ENCODE results near the gene HSPB7. TPM values are rescaled to one million over a fixed set of nuclear protein-coding genes. Genes with fewer than 3 reads are reported as not detected.
"Not testable (repeated sequence)": the region's sequence is repeated elsewhere in the genome, so short reads cannot be mapped to it uniquely, and the experiment has no call there.

HSPB7 gene
- total RNA-seq, 3 donors from 2014 or later = 1.5 to 78.0 (median 13.0) TPM

- no peak overlapping the region for H3K4me3 ChIP-seq
- H3K4me1 ChIP-seq (ENCODE audit: low read depth) = no peaks in the 10 kb centered on the region
- intact Hi-C loops (cut with DNase I, micrococcal nuclease) = no loop called here
- H3K36me3 ChIP-seq (ENCODE audit: low read depth) = no peaks in the 10 kb centered on the region
- DNase-seq (peak; percentile 81 to 86 (median 81)), ATAC-seq (peak; percentile 96)
- TF ChIP-seq CTCF (IDR thresholded peaks at IDR 0.05) = peak; percentile 70
- no peaks in the 10 kb centered on the region for H3K9me3 ChIP-seq
Observed at GRCh38 chr1:16032388-16033102, 14.7 kb upstream of the HSPB7 start.

GRCh38 chr1:16031551-16031950, 13.7 kb upstream of the HSPB7 start:
- intact Hi-C loops (cut with DNase I, micrococcal nuclease) = no loop called here
- Histone ChIP-seq H3K4me3 (no peak overlapping the region), H3K9me3 (no peaks in the 10 kb centered on the region), H3K4me1 (ENCODE audit: low read depth) (peaks cover 8% of the 10 kb centered on the region), H3K36me3 (ENCODE audit: low read depth) (no peaks in the 10 kb centered on the region)
- no peak for TF ChIP-seq CTCF (IDR thresholded peaks at IDR 0.05)
- DNase-seq (no peak), ATAC-seq (no peak)

DNA sequence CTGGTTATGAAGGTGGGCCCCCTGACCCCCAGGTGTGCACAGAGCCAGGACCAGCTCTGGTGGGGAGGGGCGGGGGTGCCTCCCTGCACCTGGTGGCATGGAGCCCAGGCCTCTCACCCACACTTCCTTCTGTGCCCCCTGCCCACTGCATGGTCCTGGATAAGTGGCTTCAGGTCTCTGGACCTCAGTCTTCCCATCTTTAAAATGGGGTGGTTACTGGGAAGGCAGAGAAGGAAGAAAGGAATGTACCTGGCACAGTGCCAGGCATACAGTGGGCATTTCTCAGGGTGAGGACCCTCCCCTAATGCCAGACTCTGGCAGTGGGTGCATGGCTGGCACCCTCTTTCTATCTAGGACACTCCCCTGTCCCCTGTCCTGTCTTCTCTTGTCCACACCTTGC, 11.4 kb upstream of the HSPB7 start:
- ATAC-seq = no peak
- DNase-seq = no peak
- intact Hi-C loops (cut with DNase I, micrococcal nuclease) = no loop called here
- Histone ChIP-seq H3K36me3 (ENCODE audit: low read depth) (no peaks in the 10 kb centered on the region), H3K9me3 (no peaks in the 10 kb centered on the region), H3K4me1 (ENCODE audit: low read depth) (peaks cover 8% of the 10 kb centered on the region), H3K4me3 (no peak overlapping the region)
- TF ChIP-seq CTCF (IDR thresholded peaks at IDR 0.05) = no peak

DNA sequence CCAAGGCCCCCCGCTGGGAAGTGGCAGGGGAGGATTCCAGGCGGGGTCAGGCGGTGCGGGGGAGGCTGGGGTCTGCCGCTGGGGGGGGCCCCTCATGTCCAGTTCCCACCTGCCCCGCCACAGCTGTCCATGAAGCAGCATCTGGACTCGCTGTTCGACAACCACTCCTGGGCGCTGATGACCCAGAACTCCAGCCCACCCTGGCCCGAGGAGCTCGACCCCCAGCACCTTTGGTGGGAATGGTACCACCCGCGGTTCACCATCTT, 11.1 kb upstream of the HSPB7 start:
- ATAC-seq; intact Hi-C loops (cut with DNase I, micrococcal nuclease); DNase-seq: not testable (repeated sequence)

DNA sequence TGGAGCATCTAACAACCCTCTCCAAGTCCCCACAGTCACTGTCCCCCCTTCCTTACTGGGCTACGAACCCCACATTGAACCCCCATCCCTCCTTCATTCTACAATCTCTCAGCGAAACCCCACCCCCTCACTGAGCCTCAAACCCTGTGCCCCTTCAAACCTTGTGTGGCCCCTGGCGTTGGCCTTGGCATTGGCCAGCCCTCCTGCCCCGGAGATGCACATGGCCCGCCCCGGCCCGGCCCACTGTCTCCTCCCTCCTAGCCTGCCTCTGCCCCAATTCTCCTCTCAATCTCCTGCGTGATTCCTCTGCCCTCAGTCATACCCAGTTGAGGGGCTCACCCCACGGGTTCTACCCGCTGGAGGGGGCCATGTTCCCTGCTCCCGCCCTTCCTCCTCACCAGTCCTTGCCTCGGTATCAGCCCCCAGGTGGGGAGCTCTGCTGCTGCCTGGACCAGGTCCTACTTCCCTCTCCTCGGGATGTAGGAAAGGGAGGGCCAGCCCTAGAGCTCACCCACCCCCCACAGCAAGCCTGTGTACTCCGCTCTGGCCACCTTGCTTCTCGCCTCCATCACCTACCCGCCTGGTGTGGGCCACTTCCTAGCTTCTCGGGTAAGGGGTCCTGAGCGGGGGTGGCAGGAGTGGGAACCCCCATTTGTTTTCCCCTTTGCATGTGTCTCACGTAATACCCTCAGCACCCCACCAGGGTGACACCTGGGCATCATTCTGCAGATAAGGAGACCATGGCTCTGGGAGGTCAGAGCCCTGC, 10.6 kb upstream of the HSPB7 start:
- H3K4me1 ChIP-seq (ENCODE audit: low read depth) = peaks cover 8% of the 10 kb centered on the region
- intact Hi-C loops (cut with DNase I, micrococcal nuclease) = no loop called here
- H3K4me3 ChIP-seq = no peak overlapping the region
- no peak for TF ChIP-seq CTCF (IDR thresholded peaks at IDR 0.05)
- no peak for ATAC-seq
- H3K9me3 ChIP-seq = no peaks in the 10 kb centered on the region
- H3K36me3 ChIP-seq (ENCODE audit: low read depth) = no peaks in the 10 kb centered on the region
- no peak for DNase-seq

More for the DNA sequence above, 11.1 kb upstream of the HSPB7 start:
- not testable (repeated sequence) for H3K4me3 ChIP-seq; H3K9me3 ChIP-seq; H3K4me1 ChIP-seq (ENCODE audit: low read depth); H3K36me3 ChIP-seq (ENCODE audit: low read depth)

- intact Hi-C loops (cut with DNase I, micrococcal nuclease) = no loop called here
- Histone ChIP-seq H3K4me1 (ENCODE audit: low read depth) (peaks cover 8% of the 10 kb centered on the region), H3K4me3 (no peak overlapping the region), H3K9me3 (no peaks in the 10 kb centered on the region), H3K36me3 (ENCODE audit: low read depth) (no peaks in the 10 kb centered on the region)
- no peak for TF ChIP-seq CTCF (IDR thresholded peaks at IDR 0.05)
- ATAC-seq (no peak), DNase-seq (peak in 1 of 3 donors; percentile 11)
Observed at GRCh38 chr1:16026723-16027484, 9.1 kb upstream of the HSPB7 start.

DNA sequence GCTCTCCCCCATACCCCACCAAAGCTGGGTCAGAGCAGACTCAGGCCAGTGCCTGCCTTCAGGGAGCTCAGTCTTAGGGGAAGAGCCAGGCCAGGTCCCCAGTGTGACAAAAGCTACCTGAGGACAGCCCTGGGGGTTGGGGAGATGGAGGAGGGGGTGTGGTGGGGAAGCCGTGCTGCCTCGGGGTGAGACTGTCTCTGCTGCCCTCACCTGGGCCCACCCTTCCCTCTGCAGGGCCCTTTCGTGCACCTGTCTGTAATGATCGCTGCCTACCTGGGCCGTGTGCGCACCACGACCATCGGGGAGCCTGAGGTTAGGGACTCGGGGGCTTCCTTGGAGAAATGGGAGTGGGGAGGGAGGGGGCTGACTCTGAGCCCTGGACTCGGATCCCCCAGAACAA, 8.5 kb upstream of the HSPB7 start:
- H3K9me3 ChIP-seq; intact Hi-C loops (cut with DNase I, micrococcal nuclease); ATAC-seq; H3K36me3 ChIP-seq (ENCODE audit: low read depth); H3K4me3 ChIP-seq; DNase-seq; H3K4me1 ChIP-seq (ENCODE audit: low read depth): not testable (repeated sequence)
